Upper lobe of left lung (tissue), 4 donors: ENCODE results near the gene SUSD6.

ENCODE experiments used
- CTCF ChIP-seq, 6 experiments: fragments of 450-650 bp in 4 of 6; fragments of 200-600 bp in 2 of 6; sonication (generic) in 2 of 6; IDR thresholded peaks; one replicate each; pipeline ENCODE4 v1.5.1; 2016 to 2019; ENCODE audit warnings: antibody characterized with exemption in 6 of 6
- POLR2A ChIP-seq, 4 donors: fragments of 450-650 bp; IDR thresholded peaks; one replicate each; pipeline ENCODE4 v1.5.1; 2016 to 2017; ENCODE audit warnings: antibody characterized with exemption in 4 of 4, mild to moderate bottlenecking in 2 of 4
- POLR2AphosphoS5 ChIP-seq, 2 donors: sonication (generic); formaldehyde crosslinking; IDR thresholded peaks; one replicate each; pipeline ENCODE4 v1.5.1; 2017; ENCODE audit warnings: antibody characterized with exemption in 2 of 2

GRCh38 chr14:69650948-69651369 is 39.6 kb downstream of the SUSD6 start:
- TF ChIP-seq CTCF (IDR thresholded peaks at IDR 0.05) (no peak), POLR2A (IDR thresholded peaks at IDR 0.05) (no peak), POLR2AphosphoS5 (IDR thresholded peaks at IDR 0.05) (no peak)
